GM19324 (cell line): ENCODE data around the gene PTPRS.

Source experiments
- ATAC-seq: cut with Tn5 transposase; IDR thresholded peaks from one replicate; pipeline ENCODE4 v1.9.1; 2021; ENCODE audit warnings: mild to moderate bottlenecking, moderate library complexity; ENCODE audit not compliant: unreplicated experiment, low FRiP score

The PTPRS gene

DNA sequence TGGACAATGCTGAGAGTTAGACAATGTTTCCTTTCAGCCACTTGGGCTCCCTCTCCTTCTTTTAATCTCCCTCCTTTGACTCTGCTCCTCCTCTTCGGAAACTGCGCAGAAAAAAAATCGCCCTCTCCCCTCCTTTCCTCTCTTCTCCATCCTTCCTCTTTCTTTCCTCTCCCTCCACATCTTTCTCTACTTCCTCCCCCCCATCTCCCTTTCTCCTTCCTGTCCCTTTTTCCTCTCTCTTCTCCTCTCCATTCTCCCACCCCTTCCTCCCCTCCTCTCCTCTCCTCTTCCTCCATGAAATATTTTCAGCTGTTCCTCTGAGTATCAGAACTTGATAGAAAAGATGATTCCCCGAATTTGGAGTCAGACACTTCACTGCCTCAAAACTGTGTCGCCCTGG lies 15.1 kb upstream of the PTPRS start:
- no peak for ATAC-seq

DNA sequence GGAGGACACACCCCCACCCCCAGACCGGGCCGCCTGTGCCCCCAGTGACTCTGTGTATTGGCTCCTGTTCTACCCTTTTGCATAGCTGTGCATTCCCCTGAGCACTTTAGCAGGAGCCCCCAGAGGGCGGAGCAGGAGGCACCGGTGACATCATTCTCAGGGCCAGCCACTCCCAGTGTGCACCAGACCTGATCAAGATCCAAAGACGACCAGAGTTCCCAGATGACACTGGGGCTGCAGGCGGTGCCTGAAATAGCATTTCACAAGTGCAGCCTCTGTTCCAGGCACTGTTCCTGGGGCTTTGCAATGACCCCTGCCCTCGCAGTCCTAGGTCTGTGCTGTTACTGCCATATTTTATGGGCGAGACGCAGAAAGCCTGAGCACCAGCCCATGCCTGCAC lies 14.5 kb upstream of the PTPRS start:
- no peak for ATAC-seq

DNA sequence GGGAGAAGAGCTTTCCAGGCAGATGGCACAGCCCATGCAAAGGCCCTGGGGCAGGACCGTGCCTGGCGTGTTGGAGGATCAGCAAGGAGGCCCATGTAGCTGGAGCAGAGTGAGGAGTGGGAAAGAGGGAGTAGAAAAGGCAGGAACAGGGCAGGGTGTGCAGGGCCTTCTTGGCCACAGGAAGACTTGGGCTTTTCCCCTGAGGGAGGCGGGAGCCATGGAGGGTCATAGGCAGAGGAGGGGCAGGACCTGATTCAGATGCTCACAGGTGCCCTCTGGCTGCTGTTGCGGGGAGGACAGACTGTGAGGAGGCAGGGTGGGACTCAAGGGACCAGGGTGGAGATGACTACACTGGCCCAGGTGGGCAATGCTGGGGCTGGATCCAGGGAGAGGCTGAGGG lies 13.8 kb upstream of the PTPRS start:
- no peak for ATAC-seq

DNA sequence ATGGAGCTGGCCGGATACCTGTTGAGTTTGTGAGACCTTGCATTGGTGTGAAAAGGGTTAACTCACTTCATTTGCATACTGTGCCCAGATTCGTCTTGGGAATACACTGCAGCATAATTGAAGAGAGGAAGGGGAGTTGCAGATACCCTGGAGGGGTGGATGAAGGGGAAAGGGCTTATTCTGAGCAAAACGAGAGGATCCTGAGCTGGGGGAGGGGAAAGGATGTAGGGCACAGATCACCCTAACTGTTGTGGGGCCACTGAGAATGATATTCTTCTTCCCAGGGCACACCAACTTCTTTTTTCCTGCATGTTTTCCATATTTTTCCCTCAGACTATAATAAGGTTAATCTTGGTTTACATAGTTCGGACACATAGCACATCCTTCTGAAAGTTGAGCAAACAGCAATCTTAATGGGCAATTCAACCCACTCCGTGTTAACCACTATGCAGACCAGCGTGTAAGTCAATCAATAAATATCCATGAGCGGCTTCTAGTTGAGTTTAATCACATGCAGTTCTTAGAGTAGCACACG lies 11.7 kb upstream of the PTPRS start:
- ATAC-seq, result no peak

DNA sequence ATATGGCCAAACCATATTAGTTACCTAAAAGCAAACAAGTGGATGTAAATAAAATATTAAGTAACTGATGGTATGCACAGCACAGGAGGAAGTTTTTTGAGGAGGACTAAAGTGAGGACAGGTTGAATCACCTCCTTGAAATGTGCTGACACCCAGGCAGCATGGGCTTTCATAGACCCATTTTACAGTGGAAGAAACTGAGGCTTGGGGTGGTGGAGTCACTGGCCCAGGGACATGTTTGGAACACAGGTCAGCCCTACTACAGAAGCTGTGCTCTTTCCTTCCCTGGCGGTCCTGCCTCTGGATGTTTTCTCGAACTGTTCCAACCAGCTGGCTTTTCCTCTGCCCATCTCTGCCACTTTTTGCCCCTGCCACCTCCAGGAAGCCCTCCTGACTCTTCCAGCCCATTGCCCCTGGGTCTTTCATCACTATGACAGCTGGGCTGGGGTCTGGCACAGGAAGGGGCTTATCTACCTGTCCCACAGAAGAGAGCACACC lies 11.2 kb upstream of the PTPRS start:
- ATAC-seq, result no peak

DNA sequence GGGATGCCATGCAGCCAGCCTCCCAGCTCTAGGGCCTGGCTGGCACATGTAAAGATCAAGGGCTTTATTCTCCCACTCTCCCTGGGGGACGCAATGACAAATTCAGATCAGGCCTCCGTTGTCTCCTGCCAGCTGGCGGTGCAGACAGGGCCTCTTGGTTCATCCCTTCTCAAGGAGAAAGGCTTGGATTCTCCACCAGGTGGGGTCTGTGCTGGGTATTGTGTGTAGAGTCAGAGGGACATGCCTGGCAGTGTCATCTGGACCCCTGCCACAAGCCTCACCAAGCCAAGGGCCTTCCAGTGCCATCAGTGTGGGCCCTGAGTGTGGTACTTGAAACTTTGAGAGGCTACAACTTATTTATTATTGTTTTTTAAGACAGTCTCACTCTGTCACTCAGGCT lies 8.4 kb upstream of the PTPRS start:
- no peak for ATAC-seq

DNA sequence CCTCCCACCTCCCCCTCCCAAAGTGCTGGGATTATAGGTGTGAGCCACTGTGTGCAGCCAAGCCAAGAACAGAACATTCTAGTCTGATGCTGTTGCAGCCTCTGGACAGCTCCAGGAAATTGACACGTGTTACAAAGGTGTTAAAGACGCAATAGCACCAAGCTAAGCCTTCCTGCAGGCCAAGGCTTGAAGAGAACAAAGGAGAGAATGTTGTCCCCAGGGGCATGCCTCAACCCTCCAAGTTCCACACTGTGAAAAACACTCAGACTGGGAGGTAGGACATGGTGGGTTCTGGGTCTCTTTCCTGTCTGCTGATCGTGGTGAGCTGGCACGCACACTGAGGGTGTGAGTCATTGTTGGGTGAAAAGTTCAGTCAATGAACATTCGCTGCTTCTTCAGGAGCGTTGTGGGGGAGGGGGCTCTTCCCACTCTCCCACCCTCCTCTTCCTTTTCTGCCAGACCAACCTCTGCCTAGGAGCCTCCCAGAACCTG lies 5.3 kb upstream of the PTPRS start:
- no peak for ATAC-seq

DNA sequence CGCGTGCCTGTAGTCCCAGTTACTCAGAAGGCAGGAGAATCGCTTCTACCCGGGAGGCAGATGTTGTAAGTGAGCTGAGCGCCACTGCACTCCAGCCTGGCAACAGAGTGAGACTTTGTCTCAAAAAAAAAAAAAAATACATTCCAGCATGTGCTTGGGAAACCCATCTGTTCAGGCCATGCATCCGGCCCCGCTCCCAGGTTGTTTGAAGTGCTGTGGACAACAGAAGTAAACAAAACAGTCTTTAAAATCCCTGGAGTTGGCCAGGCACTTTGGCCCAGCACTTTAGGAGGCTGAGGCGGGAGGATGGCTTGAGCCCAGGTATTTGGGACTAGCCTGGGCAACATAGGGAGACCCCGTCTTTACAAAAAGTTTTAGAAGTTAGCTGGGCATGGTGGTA lies 3.2 kb upstream of the PTPRS start:
- no peak for ATAC-seq

DNA sequence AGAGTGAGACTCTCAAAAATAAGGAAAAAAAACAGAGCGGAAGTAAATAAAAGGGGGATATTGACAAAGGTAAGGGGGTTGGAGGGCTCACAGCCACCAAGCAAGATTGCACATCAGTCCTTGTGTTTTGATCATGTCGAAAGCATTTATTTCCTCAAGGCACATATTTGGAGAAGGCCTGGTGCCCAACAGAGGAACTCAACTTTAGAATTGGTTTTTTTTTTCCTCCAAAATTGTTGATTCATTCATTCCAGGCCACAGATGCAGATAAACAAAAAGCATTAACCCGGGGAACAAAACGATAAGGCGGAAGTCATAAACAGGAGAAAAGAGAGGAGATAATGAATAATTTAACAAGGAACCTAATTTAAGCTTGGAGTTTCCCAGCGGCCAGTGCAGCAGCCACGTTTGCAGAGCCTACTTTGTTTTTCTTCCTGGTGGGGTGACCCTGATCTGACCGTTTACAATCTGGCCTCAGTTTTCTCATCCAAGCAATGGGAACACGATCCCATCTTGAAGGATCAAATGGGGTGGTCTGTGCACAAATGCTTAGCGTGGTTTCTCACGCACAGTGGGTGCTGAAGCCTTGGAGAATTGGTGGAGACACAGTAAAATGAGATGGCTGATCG lies 2.1 kb upstream of the PTPRS start:
- no peak for ATAC-seq

DNA sequence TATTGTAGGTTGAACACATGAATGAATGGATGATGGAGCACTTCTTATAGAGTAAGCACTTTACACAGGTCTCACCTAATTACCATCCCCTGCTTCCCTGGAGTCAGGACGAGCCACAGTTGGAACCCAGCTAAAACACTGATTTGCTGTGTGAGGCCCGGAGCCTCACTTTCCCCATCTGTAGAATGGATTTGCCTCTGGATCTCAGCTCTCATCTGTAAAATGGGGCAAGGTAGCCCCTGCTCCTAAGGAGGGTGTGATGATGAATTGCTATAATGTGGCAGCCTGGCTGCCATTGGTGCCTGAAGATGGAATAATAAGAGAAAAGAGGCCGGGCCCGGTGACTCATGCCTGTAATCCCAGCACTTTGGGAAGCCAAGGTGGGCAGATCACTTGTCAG lies 1.4 kb upstream of the PTPRS start:
- no peak for ATAC-seq

DNA sequence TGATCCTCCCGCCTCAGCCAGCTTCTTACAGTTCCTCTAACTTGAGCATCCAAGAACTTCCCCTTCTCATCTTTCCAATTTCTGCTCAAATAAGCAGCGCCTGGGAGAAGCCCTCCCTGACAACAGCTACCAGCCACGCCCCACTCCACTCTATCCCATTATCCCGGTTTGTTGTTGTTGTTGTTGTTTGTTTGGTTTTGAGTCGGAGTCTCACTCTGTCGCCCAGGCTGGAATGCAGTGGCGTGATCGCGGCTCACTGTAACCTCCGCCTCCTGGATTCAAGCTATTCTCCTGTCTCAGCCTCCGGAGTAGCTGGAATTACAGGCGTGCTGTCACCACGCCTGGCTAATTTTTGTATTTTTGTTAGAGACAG lies 822 bp upstream of the PTPRS start:
- ATAC-seq, result no peak

DNA sequence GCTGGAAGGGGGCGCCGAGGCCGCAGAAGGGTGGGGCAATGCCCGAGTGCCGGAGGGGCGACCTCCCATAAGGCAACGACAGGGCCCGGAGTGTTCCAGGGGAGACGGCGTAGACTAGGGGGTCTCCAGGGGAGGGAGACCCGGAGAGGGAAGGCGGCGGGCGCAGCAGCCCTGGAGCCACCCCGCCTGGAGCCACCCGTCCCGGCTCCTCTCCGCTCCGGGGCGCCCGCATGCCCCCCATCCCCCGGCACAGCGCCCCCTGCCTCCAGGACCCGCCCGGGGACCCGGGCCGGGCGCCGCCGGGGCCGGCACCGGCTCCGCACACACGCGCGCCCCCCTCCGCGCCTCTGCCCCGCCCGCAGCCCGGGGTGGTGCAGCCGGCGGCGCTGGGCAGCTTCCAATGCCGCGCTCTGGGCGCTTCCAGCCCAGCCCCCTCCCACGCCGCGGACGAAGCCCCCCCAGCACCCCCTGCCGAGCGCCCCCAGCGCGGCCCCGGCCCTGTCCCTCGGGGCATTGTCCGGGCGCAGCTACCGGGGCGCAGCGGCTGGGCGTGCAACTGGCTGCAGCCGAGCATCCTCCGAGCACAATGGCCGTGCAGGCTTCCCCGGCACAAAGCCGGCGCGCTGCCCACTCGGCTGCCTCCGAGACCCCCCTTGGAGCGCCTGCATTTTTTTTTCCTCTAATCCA lies 519 bp downstream of the PTPRS start:
- ATAC-seq, result no peak

DNA sequence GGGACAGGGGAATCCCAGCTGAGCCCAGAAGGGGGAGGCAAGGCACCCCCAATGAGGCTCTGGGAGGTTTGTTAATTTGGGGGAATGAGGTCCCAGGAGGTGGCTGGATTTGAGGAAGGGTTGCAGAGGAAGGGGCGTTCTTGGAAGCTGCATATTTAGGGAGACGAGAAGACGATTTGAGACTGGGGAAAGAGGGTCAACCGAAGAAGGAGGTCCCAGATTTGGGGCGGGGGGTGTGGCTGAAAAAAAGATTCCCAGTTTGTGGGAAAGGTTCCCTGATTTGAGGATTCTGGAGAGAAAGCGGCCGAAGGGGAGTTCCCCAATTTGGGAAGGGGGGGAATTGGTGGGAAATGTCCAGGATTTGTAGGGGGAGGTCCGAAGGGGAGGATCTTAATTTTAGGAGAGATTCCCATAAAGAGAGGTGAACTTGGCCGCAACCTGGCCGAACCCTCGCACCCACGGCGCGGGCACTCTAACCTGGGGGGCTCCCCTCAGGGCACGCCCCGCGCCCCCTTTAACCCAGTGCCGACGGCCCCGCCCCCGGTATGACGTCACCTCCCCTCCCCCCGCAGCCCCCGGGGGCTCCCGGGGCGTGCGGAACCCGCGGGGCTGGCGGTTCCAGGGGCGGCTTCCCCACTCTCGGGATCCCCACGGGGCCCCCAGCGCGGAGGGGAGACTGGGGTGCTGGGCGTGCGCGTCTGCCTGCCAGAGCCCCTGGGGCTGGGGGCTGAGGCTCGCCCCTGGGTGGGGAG lies 1.2 kb downstream of the PTPRS start:
- no peak for ATAC-seq

DNA sequence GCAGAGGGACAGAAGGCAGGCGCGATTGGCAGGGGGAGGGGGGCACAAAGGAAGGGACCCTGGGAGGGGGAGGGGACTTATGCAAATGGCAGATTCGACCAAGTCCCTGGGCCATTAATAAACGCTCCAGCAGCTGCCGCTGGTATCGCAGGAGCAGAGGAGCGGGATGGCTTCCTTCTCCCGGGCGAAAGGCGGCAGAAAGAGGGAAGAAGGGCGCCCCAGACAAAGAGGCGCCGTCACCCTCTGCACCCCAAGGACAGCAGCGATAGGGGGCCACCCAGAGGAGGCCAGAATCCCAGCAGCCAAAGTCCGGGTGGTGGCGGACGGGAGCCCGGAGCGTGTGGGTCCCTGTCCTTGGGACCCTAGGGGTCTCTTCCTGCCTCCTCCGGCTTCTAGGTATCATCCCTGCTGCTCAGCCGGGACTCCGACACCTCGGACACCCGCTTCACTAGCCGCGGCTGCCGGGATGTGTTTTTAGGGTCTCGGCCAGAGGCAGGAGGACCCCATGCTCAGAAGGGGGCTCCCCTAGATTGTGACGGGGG lies 1.9 kb downstream of the PTPRS start:
- ATAC-seq, result no peak

DNA sequence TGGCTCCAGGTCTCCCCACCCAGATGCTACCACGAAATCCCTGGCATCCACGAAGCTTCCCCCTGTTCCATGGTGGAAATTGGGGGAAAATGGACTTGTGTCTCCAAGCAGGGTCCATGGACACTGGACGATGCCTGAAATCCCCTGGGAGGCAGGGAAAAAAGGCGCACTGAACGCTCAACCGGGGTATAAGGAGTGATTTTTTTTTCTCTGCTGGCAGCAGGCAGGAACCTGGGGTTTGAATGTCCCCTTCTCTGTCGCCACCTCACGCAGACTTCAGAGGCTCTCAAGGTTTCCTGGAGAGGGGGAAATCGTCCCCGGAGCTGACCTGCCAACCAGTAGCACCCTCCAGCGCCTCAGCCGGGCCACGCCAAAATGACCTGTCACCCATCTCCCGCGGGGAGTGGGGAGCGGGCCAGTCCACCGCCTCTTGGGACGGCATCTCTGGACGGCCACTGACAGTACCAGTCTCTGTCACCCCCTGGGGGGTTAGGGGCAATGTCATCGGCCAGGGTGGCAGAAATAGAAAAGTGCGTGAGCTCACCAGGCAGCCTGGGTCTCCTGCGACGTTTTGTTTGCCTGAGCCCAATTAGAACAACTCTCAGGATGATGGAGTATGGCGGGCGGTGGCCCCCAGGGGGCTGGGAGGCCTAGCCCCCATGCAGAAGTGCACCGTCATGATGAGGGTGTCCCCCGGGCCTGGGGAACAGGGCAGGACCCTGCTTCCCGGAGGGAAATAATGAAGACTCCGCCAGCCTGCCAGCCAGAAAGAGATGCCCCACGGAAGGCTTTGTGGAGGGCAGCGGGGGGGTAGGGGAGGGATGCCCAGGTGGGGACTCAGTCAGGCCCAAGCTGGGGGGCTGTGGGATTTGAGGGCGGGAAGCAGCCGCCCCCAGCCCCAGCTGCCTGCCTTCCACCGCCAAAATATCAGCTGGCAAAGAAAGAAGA lies 2.6 kb downstream of the PTPRS start:
- ATAC-seq, result no peak

DNA sequence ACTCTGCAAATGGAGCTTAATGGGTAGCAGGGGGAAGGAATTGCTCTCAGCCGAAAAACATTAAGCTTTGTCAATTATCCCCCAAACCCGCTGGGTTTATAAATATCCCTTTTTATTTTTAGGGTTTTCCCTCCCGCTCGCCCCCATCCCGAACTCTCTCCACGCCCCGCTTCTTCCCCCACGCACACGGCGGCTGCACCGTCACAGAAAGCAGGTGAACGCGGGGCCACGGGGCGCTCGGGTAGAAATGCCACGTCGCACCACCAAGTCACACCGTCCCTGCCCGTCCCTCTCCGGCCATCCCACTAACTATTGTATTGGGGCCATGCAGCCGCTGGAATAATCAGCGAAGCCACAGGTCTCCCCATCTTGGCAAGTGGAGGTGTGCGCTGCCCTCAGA lies 3.5 kb downstream of the PTPRS start:
- ATAC-seq, result no peak

DNA sequence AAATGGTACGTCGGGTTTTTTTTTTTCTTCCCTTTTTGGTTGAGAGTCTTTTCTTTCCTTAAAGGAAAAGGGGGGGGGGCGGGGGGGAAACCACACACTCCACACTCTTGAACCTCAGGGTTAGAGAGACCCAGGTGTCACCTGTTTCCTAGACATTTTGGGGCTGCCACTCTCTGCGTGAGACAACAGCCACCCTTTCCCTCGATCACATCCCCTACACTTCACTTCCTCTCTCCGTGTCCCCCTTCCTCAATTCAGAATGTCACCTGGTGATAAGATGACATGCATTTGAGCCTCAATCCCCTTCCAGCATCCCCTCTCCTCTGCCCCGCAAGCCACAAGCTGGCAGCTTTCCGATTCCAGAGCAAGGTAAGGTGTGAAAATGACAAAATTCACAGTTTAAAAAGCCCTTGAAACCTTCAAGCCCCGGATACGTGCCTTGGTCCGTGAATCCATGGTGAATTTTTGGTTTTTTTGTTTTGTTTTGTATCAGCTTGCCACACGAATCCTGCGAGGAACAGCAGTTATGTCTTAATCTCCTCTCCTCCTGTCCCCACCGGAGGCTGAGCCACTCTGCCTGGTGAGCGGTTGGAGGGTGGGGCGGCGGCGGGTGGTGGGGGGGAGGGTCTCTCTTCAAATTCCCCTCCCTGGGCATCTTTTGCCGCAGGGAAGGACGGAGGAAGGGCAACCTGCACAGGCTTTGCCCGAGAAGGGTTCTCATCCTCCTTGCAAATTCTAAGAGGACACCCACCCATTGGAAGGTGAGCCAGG lies 4.2 kb downstream of the PTPRS start:
- ATAC-seq, result no peak

DNA sequence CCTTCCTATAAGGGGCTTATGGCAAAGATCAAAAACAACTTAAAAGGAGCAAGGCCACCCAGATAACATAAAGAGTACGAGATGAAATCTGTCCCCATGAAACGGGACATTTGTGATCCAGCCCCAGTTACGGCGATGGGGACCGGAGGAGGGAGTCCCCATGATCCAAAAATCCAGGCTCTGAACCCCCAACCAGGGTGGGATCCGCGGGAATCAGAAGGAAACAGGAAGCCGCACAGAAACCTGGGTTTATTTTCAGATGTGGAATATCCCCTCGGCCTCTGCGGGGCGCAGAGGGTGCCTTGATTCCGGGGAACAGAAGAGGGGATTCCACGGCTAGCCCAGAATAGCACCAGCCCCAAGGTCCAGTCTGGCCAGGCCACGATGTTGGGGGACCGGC lies 5.0 kb downstream of the PTPRS start:
- ATAC-seq, result no peak

DNA sequence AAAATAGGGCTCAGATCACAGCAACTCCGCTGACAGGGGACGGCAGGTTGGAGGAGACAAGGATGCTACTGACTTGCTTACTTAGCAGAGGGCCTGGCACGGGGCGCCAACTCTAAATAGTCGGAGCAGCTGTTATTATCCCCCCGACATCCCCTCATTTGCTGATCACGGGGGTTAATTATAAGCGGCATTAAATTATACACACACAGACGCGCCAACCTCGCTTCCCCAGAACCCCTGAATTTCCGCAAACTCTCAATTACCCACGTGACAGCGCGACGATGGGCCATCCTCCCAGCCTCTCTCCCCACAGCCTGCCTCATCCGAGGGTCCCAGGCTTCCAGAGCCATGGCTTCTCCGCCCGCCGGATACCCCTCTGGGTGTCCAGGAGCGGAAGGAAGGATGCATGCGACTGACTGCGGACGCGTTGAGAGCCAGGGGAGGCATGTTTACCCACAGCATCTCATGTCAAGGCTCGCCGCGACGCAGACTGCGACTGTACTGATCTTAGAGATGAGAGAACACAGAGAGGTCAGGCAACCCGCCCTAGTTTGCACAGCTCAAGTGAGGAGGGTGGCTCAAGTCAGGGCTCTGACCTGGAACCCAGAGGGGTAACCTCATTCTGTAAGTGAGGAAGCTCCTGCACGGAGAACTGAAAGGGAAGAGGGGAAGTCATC lies 5.7 kb downstream of the PTPRS start:
- no peak for ATAC-seq
